Activated CD8-positive, alpha-beta T cell treated with anti-CD3 and anti-CD28 coated beads for 36 hours (primary cell): ENCODE results near the gene OVCH1. TPM values are rescaled to one million over a fixed set of nuclear protein-coding genes. Genes with fewer than 3 reads are reported as not detected.

Experiments
- ATAC-seq: fragments of 200-7000 bp; cut with Tn5 transposase; one replicate; pipeline ENCODE4 v1.10.0; 2021; ENCODE audit warnings: mild to moderate bottlenecking, moderate library complexity
- CTCF ChIA-PET: fragments of 350-600 bp; sonication (Branson Sonifier 250); formaldehyde crosslinking; loops from one replicate; lab custom pipeline; 2021; ENCODE audit warnings: antibody characterized with exemption; lab: Charles Lee
- POLR2A ChIA-PET: fragments of 350-600 bp; sonication (Branson Sonifier 250); formaldehyde crosslinking; loops from one replicate; lab custom pipeline; 2021; ENCODE audit warnings: antibody characterized with exemption; lab: Charles Lee
- DNase-seq: peaks from one replicate; pipeline ENCODE4 v3.0.0-alpha.2; 2020
- H3K27ac Mint-ChIP-seq: one replicate; pipeline ENCODE4 v1.8.0; 2021; ENCODE audit warnings: mild to moderate bottlenecking, mixed read lengths
- H3K27me3 Mint-ChIP-seq: one replicate; pipeline ENCODE4 v1.8.0; 2021; ENCODE audit warnings: mixed read lengths
- H3K36me3 Mint-ChIP-seq: one replicate; pipeline ENCODE4 v1.8.0; 2021; ENCODE audit warnings: low read depth, mixed read lengths
- H3K4me1 Mint-ChIP-seq: one replicate; pipeline ENCODE4 v1.8.0; 2021; ENCODE audit warnings: low read depth, mixed read lengths
- H3K4me3 Mint-ChIP-seq: one replicate; pipeline ENCODE4 v1.8.0; 2021; ENCODE audit warnings: mild to moderate bottlenecking, moderate library complexity, mixed read lengths
- H3K9me3 Mint-ChIP-seq: one replicate; pipeline ENCODE4 v1.8.0; 2021; ENCODE audit warnings: mixed read lengths
- intact Hi-C: fragments of 100-400 bp; cut with micrococcal nuclease; formaldehyde crosslinking; loops from one replicate; pipeline ENCODE4 v1.10.0; 2022
- total RNA-seq, 2 experiments: library from RNA; stranded (reverse); gene quantifications; one replicate each; pipeline ENCODE4 v1.2.3, GENCODE V29; 2021
- TF ChIP-seq, protein P1 (sequence below): fragments of 200-600 bp; IDR thresholded peaks from one replicate; pipeline ENCODE4 v1.8.0; 2022; ENCODE audit warnings: antibody characterized with exemption, mild to moderate bottlenecking

Gene OVCH1, protein sequence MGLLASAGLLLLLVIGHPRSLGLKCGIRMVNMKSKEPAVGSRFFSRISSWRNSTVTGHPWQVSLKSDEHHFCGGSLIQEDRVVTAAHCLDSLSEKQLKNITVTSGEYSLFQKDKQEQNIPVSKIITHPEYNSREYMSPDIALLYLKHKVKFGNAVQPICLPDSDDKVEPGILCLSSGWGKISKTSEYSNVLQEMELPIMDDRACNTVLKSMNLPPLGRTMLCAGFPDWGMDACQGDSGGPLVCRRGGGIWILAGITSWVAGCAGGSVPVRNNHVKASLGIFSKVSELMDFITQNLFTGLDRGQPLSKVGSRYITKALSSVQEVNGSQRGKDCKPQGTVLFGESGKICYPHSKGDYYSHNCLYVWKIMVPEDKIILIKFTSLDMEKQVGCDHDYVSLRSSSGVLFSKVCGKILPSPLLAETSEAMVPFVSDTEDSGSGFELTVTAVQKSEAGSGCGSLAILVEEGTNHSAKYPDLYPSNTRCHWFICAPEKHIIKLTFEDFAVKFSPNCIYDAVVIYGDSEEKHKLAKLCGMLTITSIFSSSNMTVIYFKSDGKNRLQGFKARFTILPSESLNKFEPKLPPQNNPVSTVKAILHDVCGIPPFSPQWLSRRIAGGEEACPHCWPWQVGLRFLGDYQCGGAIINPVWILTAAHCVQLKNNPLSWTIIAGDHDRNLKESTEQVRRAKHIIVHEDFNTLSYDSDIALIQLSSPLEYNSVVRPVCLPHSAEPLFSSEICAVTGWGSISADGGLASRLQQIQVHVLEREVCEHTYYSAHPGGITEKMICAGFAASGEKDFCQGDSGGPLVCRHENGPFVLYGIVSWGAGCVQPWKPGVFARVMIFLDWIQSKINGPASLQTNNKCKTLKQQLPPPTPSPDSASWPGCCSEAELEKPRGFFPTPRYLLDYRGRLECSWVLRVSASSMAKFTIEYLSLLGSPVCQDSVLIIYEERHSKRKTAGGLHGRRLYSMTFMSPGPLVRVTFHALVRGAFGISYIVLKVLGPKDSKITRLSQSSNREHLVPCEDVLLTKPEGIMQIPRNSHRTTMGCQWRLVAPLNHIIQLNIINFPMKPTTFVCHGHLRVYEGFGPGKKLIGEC
- not detected for total RNA-seq

DNA sequence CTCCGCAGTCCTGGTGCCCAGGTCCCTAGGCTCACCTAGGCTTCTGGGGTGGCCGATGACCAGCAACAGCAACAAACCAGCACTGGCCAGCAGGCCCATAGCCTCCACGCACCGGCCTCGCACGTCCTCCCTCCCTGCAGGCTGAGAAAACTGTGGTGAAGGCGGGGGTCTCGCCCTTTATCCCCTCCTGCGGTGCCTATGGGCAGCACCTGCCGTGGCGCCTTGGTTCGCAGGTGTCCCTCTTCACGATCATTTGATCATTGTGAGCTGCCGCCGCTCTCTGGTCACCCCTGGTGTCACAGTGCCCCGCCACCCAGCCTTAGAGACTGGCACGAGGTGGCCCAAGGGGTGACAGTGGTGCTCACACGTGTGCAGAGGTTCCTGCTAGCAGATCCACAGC, at the start of gene OVCH1:
OVCH1 (minus strand) TSS at position 99 of the 400 bp plus-strand sequence; CDS start at position 99, 0 bp downstream.
- no peak for DNase-seq
- no peak for ATAC-seq
- POLR2A ChIA-PET: interaction anchor here (0.6 kb wide), 1 partner anchor 1037 kb away, joined by 3 read pairs; no protein-coding TSS in a partner anchor
- TF ChIP-seq, protein P1, sequence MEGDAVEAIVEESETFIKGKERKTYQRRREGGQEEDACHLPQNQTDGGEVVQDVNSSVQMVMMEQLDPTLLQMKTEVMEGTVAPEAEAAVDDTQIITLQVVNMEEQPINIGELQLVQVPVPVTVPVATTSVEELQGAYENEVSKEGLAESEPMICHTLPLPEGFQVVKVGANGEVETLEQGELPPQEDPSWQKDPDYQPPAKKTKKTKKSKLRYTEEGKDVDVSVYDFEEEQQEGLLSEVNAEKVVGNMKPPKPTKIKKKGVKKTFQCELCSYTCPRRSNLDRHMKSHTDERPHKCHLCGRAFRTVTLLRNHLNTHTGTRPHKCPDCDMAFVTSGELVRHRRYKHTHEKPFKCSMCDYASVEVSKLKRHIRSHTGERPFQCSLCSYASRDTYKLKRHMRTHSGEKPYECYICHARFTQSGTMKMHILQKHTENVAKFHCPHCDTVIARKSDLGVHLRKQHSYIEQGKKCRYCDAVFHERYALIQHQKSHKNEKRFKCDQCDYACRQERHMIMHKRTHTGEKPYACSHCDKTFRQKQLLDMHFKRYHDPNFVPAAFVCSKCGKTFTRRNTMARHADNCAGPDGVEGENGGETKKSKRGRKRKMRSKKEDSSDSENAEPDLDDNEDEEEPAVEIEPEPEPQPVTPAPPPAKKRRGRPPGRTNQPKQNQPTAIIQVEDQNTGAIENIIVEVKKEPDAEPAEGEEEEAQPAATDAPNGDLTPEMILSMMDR: no peak
- no peaks in the 10 kb centered on the region for H3K9me3 Mint-ChIP-seq
- H3K27me3 Mint-ChIP-seq: peaks cover 3% of the 10 kb centered on the region
- H3K4me1 Mint-ChIP-seq: no peaks in the 10 kb centered on the region
- H3K27ac Mint-ChIP-seq: no peak within 1 kb of the TSS
- intact Hi-C loops: no loop called here
- H3K4me3 Mint-ChIP-seq: no peak within 1 kb of the TSS
- H3K36me3 Mint-ChIP-seq: no peaks in the 10 kb centered on the region
- CTCF ChIA-PET: no interaction called here

DNA sequence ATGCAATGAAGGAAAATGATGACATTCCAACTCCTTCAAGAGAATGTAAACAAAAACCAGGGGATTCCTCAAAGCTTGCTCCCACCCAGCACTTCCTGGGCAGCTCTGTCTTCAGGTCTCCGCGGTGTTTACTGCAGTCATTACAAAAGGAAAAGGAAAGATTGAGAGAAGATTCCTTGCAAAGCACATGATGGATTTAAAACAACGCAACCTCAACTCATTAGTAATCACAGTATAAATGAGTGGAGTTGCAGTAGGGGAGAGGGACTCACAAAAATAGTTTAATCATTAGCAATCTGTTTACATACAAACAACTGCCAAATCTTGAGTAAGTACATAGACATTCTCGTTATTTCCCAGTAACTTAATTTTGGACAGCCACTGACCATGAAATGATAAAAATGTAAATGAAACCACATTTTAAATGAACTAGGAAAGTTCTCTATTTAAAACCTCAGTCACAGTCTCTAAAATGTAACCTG, 49.7 kb upstream of the OVCH1 start:
- Mint-ChIP-seq H3K4me3 (no peak overlapping the region), H3K27me3 (peaks cover 7% of the 10 kb centered on the region), H3K4me1 (no peaks in the 10 kb centered on the region), H3K27ac (no peak overlapping the region), H3K9me3 (no peaks in the 10 kb centered on the region), H3K36me3 (no peaks in the 10 kb centered on the region)
- POLR2A ChIA-PET: interaction anchor here (1.0 kb wide), 1 partner anchor 9 kb away, joined by 3 read pairs; no protein-coding TSS in a partner anchor
- TF ChIP-seq, protein P1: no peak
- intact Hi-C loops: no loop called here
- CTCF ChIA-PET: interaction anchor here (1.4 kb wide), 1 partner anchor 1261 kb away, joined by 3 read pairs; no protein-coding TSS in a partner anchor
- DNase-seq: no peak
- ATAC-seq: no peak

DNA sequence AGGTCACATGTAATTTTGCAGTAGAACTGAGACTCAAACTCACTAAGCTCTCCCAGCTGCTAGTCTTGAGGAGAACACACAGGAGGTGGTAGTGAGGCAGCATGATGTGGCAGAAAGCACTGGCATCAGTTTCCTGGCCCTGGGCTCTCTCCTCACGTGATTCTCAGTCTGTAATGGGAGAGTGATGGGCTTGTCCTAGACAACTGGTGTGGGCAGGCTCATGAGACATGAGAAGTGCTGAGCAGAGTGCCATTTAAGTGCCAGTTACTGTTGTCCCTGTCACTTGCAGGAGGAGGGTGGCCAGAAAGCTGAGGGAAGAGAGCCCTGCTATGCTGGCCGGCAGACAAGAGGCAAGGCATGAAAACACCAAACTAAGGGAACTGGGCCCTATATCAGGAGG, 48.5 kb upstream of the OVCH1 start:
- Mint-ChIP-seq H3K27ac (no peak overlapping the region), H3K36me3 (no peaks in the 10 kb centered on the region), H3K9me3 (no peaks in the 10 kb centered on the region), H3K27me3 (peaks cover 7% of the 10 kb centered on the region), H3K4me3 (no peak overlapping the region), H3K4me1 (no peaks in the 10 kb centered on the region)
- POLR2A ChIA-PET: interaction anchor here (1.0 kb wide), 1 partner anchor 8 kb away, joined by 3 read pairs; no protein-coding TSS in a partner anchor
- TF ChIP-seq, protein P1: no peak
- CTCF ChIA-PET: interaction anchor here (0.8 kb wide), 1 partner anchor 26 kb away, joined by 3 read pairs; no protein-coding TSS in a partner anchor
- intact Hi-C loops: no loop called here
- ATAC-seq (no peak), DNase-seq (no peak)

DNA sequence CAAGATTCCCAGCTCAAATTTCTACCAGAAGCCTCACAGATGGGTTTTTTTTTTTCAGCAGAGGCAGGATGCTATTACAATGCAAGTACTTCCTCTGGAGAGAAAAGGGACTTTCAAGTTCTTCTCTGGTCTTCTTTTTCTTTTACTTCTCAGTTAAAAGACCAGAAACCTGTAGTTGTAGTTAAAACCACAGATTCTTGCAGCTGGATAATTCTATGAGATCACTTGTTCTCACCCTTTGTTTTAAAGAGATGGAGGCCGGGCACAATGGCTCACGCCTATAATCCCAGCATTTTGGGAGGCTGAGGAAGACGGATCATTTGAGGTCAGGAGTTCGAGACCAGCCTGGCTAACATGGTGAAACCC, 47.6 kb upstream of the OVCH1 start:
- ChIA-PET POLR2A (no interaction called here), CTCF (interaction anchor here (0.8 kb wide), 1 partner anchor 15 kb away, joined by 3 read pairs; no protein-coding TSS in a partner anchor)
- no peaks in the 10 kb centered on the region for H3K9me3 Mint-ChIP-seq
- peaks cover 7% of the 10 kb centered on the region for H3K27me3 Mint-ChIP-seq
- TF ChIP-seq, protein P1: no peak
- ATAC-seq (no peak), DNase-seq (no peak)
- H3K27ac Mint-ChIP-seq: no peak overlapping the region
- intact Hi-C loops: no loop called here
- no peak overlapping the region for H3K4me3 Mint-ChIP-seq
- H3K4me1 Mint-ChIP-seq: no peaks in the 10 kb centered on the region
- no peaks in the 10 kb centered on the region for H3K36me3 Mint-ChIP-seq
